CD4-positive, alpha-beta memory T cell (primary cell): ENCODE results near the gene KIRREL3. TPM values are rescaled to one million over a fixed set of nuclear protein-coding genes. Genes with fewer than 3 reads are reported as not detected.

ENCODE experiments used
- CTCF ChIA-PET: fragments of 350-600 bp; sonication (Branson Sonifier 250); formaldehyde crosslinking; loops from one replicate; lab custom pipeline; 2021; ENCODE audit warnings: inconsistent platforms; ENCODE audit not compliant: partially characterized antibody; lab: Charles Lee
- POLR2A ChIA-PET: fragments of 350-600 bp; sonication (Branson Sonifier 250); formaldehyde crosslinking; loops from one replicate; lab custom pipeline; 2021; ENCODE audit not compliant: partially characterized antibody; lab: Charles Lee
- DNase-seq, 5 donors: peaks; one replicate each; pipeline versions ENCODE4 v3.0.0 to v3.0.0-alpha.2; 2020 to 2022; ENCODE audit warnings: mixed read lengths in 1 of 5
- H3K27ac ChIP-seq: one replicate; pipeline ENCODE4 v1.7.0; 2013; ENCODE audit warnings: low read depth, low read length
- H3K27me3 ChIP-seq: 2 replicates; pipeline ENCODE4 v1.7.0; 2013; ENCODE audit warnings: mild to moderate bottlenecking, low read length, moderate library complexity; ENCODE audit not compliant: insufficient read depth
- H3K36me3 ChIP-seq: 2 replicates; pipeline ENCODE4 v1.7.0; 2013; ENCODE audit warnings: mild to moderate bottlenecking, low read length, moderate library complexity; ENCODE audit not compliant: insufficient read depth
- H3K4me1 ChIP-seq: 2 replicates; pipeline ENCODE4 v1.7.0; 2013; ENCODE audit warnings: mild to moderate bottlenecking, low read length, moderate library complexity; ENCODE audit not compliant: insufficient read depth
- H3K4me3 ChIP-seq, 2 donors: one replicate each; pipeline ENCODE4 v1.7.0; 2013; ENCODE audit warnings: low read length in 2 of 2, mild to moderate bottlenecking in 1 of 2
- H3K9me3 ChIP-seq, 2 donors: one replicate each; pipeline ENCODE4 v1.7.0; 2013; ENCODE audit warnings: low read length in 2 of 2, control low read depth in 1 of 2; ENCODE audit not compliant: control insufficient read depth in 1 of 2
- H3K27ac Mint-ChIP-seq, 7 donors: one replicate each; pipeline ENCODE4 v1.8.0; 2020 to 2021; ENCODE audit warnings: mixed read lengths in 7 of 7, mild to moderate bottlenecking in 6 of 7, inconsistent platforms in 3 of 7, moderate library complexity in 3 of 7
- H3K27me3 Mint-ChIP-seq, 2 donors: one replicate each; pipeline ENCODE4 v1.8.0; 2020 to 2021; ENCODE audit warnings: mixed read lengths in 2 of 2
- H3K36me3 Mint-ChIP-seq, 2 donors: one replicate each; pipeline ENCODE4 v1.8.0; 2020 to 2021; ENCODE audit warnings: mixed read lengths in 2 of 2, inconsistent platforms in 1 of 2, mild to moderate bottlenecking in 1 of 2
- H3K4me1 Mint-ChIP-seq, 4 donors: one replicate each; pipeline ENCODE4 v1.8.0; 2020 to 2021; ENCODE audit warnings: mixed read lengths in 4 of 4, mild to moderate bottlenecking in 1 of 4
- H3K4me3 Mint-ChIP-seq, 8 donors: one replicate each; pipeline ENCODE4 v1.8.0; 2020 to 2021; ENCODE audit warnings: mixed read lengths in 8 of 8, mild to moderate bottlenecking in 7 of 8, moderate library complexity in 6 of 8, inconsistent platforms in 3 of 8
- H3K9me3 Mint-ChIP-seq, 8 donors: one replicate each; pipeline ENCODE4 v1.8.0; 2020 to 2021; ENCODE audit warnings: mixed read lengths in 8 of 8, mild to moderate bottlenecking in 5 of 8, inconsistent platforms in 3 of 8, moderate library complexity in 1 of 8
- intact Hi-C: fragments of 100-400 bp; cut with micrococcal nuclease; formaldehyde crosslinking; loops from one replicate; pipeline ENCODE4 v1.15.1; 2023
- polyA plus RNA-seq, 2 donors: library from polyadenylated mRNA; unstranded; fragments of 300-500 nt; fragmentation: Illumina TruSeq; gene quantifications; one replicate each; pipeline ENCODE4 v1.2.3, GENCODE V29; 2021
- total RNA-seq, 2 experiments: library from RNA; stranded (reverse); gene quantifications; one replicate each; pipeline ENCODE4 v1.2.3, GENCODE V29; 2021

The KIRREL3 gene
- total and polyA plus RNA-seq, 4 experiments from 2014 or later = not detected

- no peak overlapping the region for H3K27ac ChIP-seq
- CTCF ChIA-PET = interaction anchor here (1.6 to 4.0 kb wide), 3 partner anchors 12 to 551 kb away, joined by 3 to 28 read pairs (median 16); no protein-coding TSS in a partner anchor
- Mint-ChIP-seq H3K27ac (no peak overlapping the region), H3K36me3 (no peaks in the 10 kb centered on the region), H3K4me3 (no peak overlapping the region), H3K27me3 (peaks cover 1 to 9% of the 10 kb centered on the region in 2 donors), H3K4me1 (no peaks in the 10 kb centered on the region), H3K9me3 (no peaks in the 10 kb centered on the region)
- no peaks in the 10 kb centered on the region for H3K36me3 ChIP-seq
- intact Hi-C loops = no loop called here
- no peak for DNase-seq
- no peaks in the 10 kb centered on the region for H3K27me3 ChIP-seq
- H3K4me3 ChIP-seq = no peak overlapping the region
- POLR2A ChIA-PET = no interaction called here
- no peaks in the 10 kb centered on the region for H3K4me1 ChIP-seq
- no peaks in the 10 kb centered on the region for H3K9me3 ChIP-seq
Observed at GRCh38 chr11:126991596-126991995, 9.0 kb downstream of the KIRREL3 start.

- Mint-ChIP-seq H3K4me3 (peak overlapping the region in 1 of 8 donors; percentile 22), H3K27me3 (peaks cover 1 to 6% of the 10 kb centered on the region in 2 donors), H3K27ac (no peak overlapping the region), H3K4me1 (no peaks in the 10 kb centered on the region), H3K9me3 (no peaks in the 10 kb centered on the region), H3K36me3 (no peaks in the 10 kb centered on the region)
- POLR2A ChIA-PET = no interaction called here
- CTCF ChIA-PET = interaction anchor here (0.9 to 4.0 kb wide), 8 partner anchors 7 to 680 kb away, joined by 3 to 28 read pairs (median 4); no protein-coding TSS in a partner anchor
- no peak for DNase-seq
- Histone ChIP-seq H3K9me3 (no peaks in the 10 kb centered on the region), H3K4me3 (no peak overlapping the region), H3K27ac (no peak overlapping the region), H3K4me1 (no peaks in the 10 kb centered on the region), H3K36me3 (no peaks in the 10 kb centered on the region), H3K27me3 (no peaks in the 10 kb centered on the region)
- intact Hi-C loops = no loop called here
Observed at GRCh38 chr11:126990716-126991480, 9.7 kb downstream of the KIRREL3 start.

- Mint-ChIP-seq H3K36me3 (no peaks in the 10 kb centered on the region), H3K4me1 (no peaks in the 10 kb centered on the region), H3K27ac (no peak overlapping the region), H3K9me3 (no peaks in the 10 kb centered on the region), H3K27me3 (peaks cover 1 to 6% of the 10 kb centered on the region in 2 donors), H3K4me3 (no peak overlapping the region)
- Histone ChIP-seq H3K27ac (no peak overlapping the region), H3K36me3 (no peaks in the 10 kb centered on the region), H3K4me3 (no peak overlapping the region), H3K27me3 (no peaks in the 10 kb centered on the region), H3K4me1 (no peaks in the 10 kb centered on the region), H3K9me3 (no peaks in the 10 kb centered on the region)
- CTCF ChIA-PET = interaction anchor here (0.9 to 4.0 kb wide), 9 partner anchors 8 to 679 kb away, joined by 3 to 28 read pairs (median 4); no protein-coding TSS in a partner anchor
- intact Hi-C loops = no loop called here
- DNase-seq = peak in 4 of 5 donors; percentile 15 to 30 (median 18)
- POLR2A ChIA-PET = no interaction called here
Observed at GRCh38 chr11:126989942-126990715, 10.4 kb downstream of the KIRREL3 start.

GRCh38 chr11:126988655-126989054 is 11.9 kb downstream of the KIRREL3 start:
- H3K36me3 ChIP-seq = no peaks in the 10 kb centered on the region
- CTCF ChIA-PET = interaction anchor here (1.3 to 4.0 kb wide), 3 partner anchors 10 to 548 kb away, joined by 3 to 28 read pairs (median 4); no protein-coding TSS in a partner anchor
- H3K4me1 Mint-ChIP-seq = no peaks in the 10 kb centered on the region
- no peak overlapping the region for H3K27ac Mint-ChIP-seq
- intact Hi-C loops = no loop called here
- H3K9me3 ChIP-seq = no peaks in the 10 kb centered on the region
- DNase-seq = no peak
- no peak overlapping the region for H3K27ac ChIP-seq
- peaks cover 1 to 6% of the 10 kb centered on the region in 2 donors for H3K27me3 Mint-ChIP-seq
- H3K9me3 Mint-ChIP-seq = no peaks in the 10 kb centered on the region
- no peak overlapping the region for H3K4me3 ChIP-seq
- no peaks in the 10 kb centered on the region for H3K27me3 ChIP-seq
- POLR2A ChIA-PET = no interaction called here
- no peaks in the 10 kb centered on the region for H3K4me1 ChIP-seq
- no peak overlapping the region for H3K4me3 Mint-ChIP-seq
- H3K36me3 Mint-ChIP-seq = no peaks in the 10 kb centered on the region

GRCh38 chr11:126981635-126982034 is 18.9 kb downstream of the KIRREL3 start:
- intact Hi-C loops = no loop called here
- Mint-ChIP-seq H3K27ac (no peak overlapping the region), H3K27me3 (peaks cover 5 to 6% of the 10 kb centered on the region in 2 donors), H3K9me3 (peaks cover 0 to 2% (median 0%) of the 10 kb centered on the region in 8 donors), H3K36me3 (no peaks in the 10 kb centered on the region), H3K4me1 (no peaks in the 10 kb centered on the region), H3K4me3 (no peak overlapping the region)
- Histone ChIP-seq H3K27me3 (no peaks in the 10 kb centered on the region), H3K36me3 (no peaks in the 10 kb centered on the region), H3K4me3 (no peak overlapping the region), H3K9me3 (no peaks in the 10 kb centered on the region), H3K4me1 (no peaks in the 10 kb centered on the region), H3K27ac (no peak overlapping the region)
- ChIA-PET POLR2A (no interaction called here), CTCF (interaction anchor here (1.0 to 1.4 kb wide), 2 partner anchors 9 to 14 kb away, joined by 3 to 4 read pairs; no protein-coding TSS in a partner anchor)
- no peak for DNase-seq

GRCh38 chr11:126978911-126979310 is 21.7 kb downstream of the KIRREL3 start:
- no peak overlapping the region for H3K27ac ChIP-seq
- no peaks in the 10 kb centered on the region for H3K4me1 ChIP-seq
- no peaks in the 10 kb centered on the region for H3K36me3 ChIP-seq
- no peak overlapping the region for H3K4me3 ChIP-seq
- ChIA-PET POLR2A (no interaction called here), CTCF (interaction anchor here (0.8 to 1.0 kb wide), 3 partner anchors 8 to 11 kb away, joined by 3 read pairs; no protein-coding TSS in a partner anchor)
- intact Hi-C loops = no loop called here
- Mint-ChIP-seq H3K9me3 (peaks cover 0 to 2% (median 0%) of the 10 kb centered on the region in 8 donors), H3K27me3 (peaks cover 6 to 7% of the 10 kb centered on the region in 2 donors), H3K4me3 (no peak overlapping the region), H3K4me1 (no peaks in the 10 kb centered on the region), H3K27ac (no peak overlapping the region), H3K36me3 (no peaks in the 10 kb centered on the region)
- no peaks in the 10 kb centered on the region for H3K9me3 ChIP-seq
- DNase-seq = no peak
- H3K27me3 ChIP-seq = no peaks in the 10 kb centered on the region

GRCh38 chr11:126978165-126978564 is 22.4 kb downstream of the KIRREL3 start:
- Histone ChIP-seq H3K36me3 (no peaks in the 10 kb centered on the region), H3K27me3 (no peaks in the 10 kb centered on the region), H3K27ac (no peak overlapping the region), H3K9me3 (no peaks in the 10 kb centered on the region), H3K4me1 (no peaks in the 10 kb centered on the region), H3K4me3 (no peak overlapping the region)
- no peaks in the 10 kb centered on the region for H3K36me3 Mint-ChIP-seq
- intact Hi-C loops = no loop called here
- H3K4me3 Mint-ChIP-seq = no peak overlapping the region
- ChIA-PET POLR2A (no interaction called here), CTCF (interaction anchor here (0.8 to 1.0 kb wide), 3 partner anchors 9 to 12 kb away, joined by 3 read pairs; no protein-coding TSS in a partner anchor)
- no peaks in the 10 kb centered on the region for H3K4me1 Mint-ChIP-seq
- no peak overlapping the region for H3K27ac Mint-ChIP-seq
- no peaks in the 10 kb centered on the region for H3K9me3 Mint-ChIP-seq
- peaks cover 6 to 7% of the 10 kb centered on the region in 2 donors for H3K27me3 Mint-ChIP-seq
- no peak for DNase-seq
